WTC11 (cell line): ENCODE measurements around the gene MEGF6. TPM values are rescaled to one million over a fixed set of nuclear protein-coding genes. Genes with fewer than 3 reads are reported as not detected.

Experiments used
- ATAC-seq: fragments of 200-7000 bp; cut with Tn5 transposase; 2 replicates; pipeline ENCODE4 v1.10.0; 2021; ENCODE audit warnings: mild to moderate bottlenecking, moderate library complexity
- CTCF ChIA-PET: fragments of 300-600 bp; sonication (Branson Sonifier 250); formaldehyde crosslinking; loops from one replicate; lab custom pipeline; 2021; ENCODE audit warnings: antibody characterized with exemption; lab: Charles Lee
- POLR2A ChIA-PET: fragments of 350-600 bp; sonication (Branson Sonifier 250); formaldehyde crosslinking; loops from one replicate; lab custom pipeline; 2021; ENCODE audit warnings: antibody characterized with exemption; lab: Charles Lee
- DNase-seq: peaks from one replicate; pipeline ENCODE4 v3.0.0; 2021; ENCODE audit warnings: low spot score
- H3K27ac Mint-ChIP-seq: 2 replicates; pipeline ENCODE4 v1.8.0; 2021; ENCODE audit warnings: mixed read lengths
- H3K27me3 Mint-ChIP-seq: 2 replicates; pipeline ENCODE4 v1.8.0; 2021; ENCODE audit warnings: low read depth, mild to moderate bottlenecking, moderate library complexity, mixed read lengths
- H3K36me3 Mint-ChIP-seq: 2 replicates; pipeline ENCODE4 v1.8.0; 2021; ENCODE audit warnings: mixed read lengths
- H3K4me1 Mint-ChIP-seq: 2 replicates; pipeline ENCODE4 v1.8.0; 2022; ENCODE audit warnings: mixed read lengths
- H3K4me3 Mint-ChIP-seq: 2 replicates; pipeline ENCODE4 v1.8.0; 2021; ENCODE audit warnings: mild to moderate bottlenecking, moderate library complexity, mixed read lengths
- H3K9me3 Mint-ChIP-seq: 2 replicates; pipeline ENCODE4 v1.8.0; 2021; ENCODE audit warnings: mixed read lengths
- EMX1 ChIP-seq: fragments of 250-450 bp; sonication (Bioruptor Pico); IDR thresholded peaks from 2 replicates; pipeline ENCODE4 v1.8.0; 2021; ENCODE audit warnings: mild to moderate bottlenecking
- ESRRA ChIP-seq: sonication (generic); formaldehyde crosslinking; IDR thresholded peaks from 2 replicates; pipeline ENCODE4 v1.8.1; 2022; ENCODE audit warnings: mild to moderate bottlenecking, missing genetic modification reagents, borderline replicate concordance
- FOXK1 ChIP-seq: sonication (generic); formaldehyde crosslinking; IDR thresholded peaks from 2 replicates; pipeline ENCODE4 v1.8.0; 2022; ENCODE audit warnings: mild to moderate bottlenecking, moderate library complexity, missing genetic modification reagents
- FOXP1 ChIP-seq: sonication (generic); formaldehyde crosslinking; IDR thresholded peaks from 2 replicates; pipeline ENCODE4 v1.8.0; 2022; ENCODE audit warnings: missing genetic modification reagents, mild to moderate bottlenecking, moderate library complexity, borderline replicate concordance
- GABPB1 ChIP-seq: sonication (generic); formaldehyde crosslinking; IDR thresholded peaks from 2 replicates; pipeline ENCODE4 v1.8.1; 2023; ENCODE audit warnings: mild to moderate bottlenecking, missing genetic modification reagents
- HMGA2 ChIP-seq: fragments of 250-450 bp; sonication (Bioruptor Pico); IDR thresholded peaks from 2 replicates; pipeline ENCODE4 v1.4.0; 2021; ENCODE audit warnings: mild to moderate bottlenecking, moderate library complexity
- MXD4 ChIP-seq: fragments of 250-450 bp; sonication (Bioruptor Pico); IDR thresholded peaks from 2 replicates; pipeline ENCODE4 v1.8.0; 2021; ENCODE audit warnings: mild to moderate bottlenecking, moderate library complexity, borderline replicate concordance
- MYBL2 ChIP-seq: sonication (generic); formaldehyde crosslinking; IDR thresholded peaks from 2 replicates; pipeline ENCODE4 v1.8.1; 2023; ENCODE audit warnings: mild to moderate bottlenecking, moderate library complexity, missing genetic modification reagents
- NFYB ChIP-seq: sonication (generic); formaldehyde crosslinking; conservative IDR thresholded peaks from 2 replicates; pipeline ENCODE4 v1.8.0; 2022; ENCODE audit warnings: low read depth, missing genetic modification reagents
- OVOL2 ChIP-seq: fragments of 250-450 bp; sonication (Bioruptor Pico); IDR thresholded peaks from 2 replicates; pipeline ENCODE4 v1.9.0; 2021; ENCODE audit warnings: mild to moderate bottlenecking, borderline replicate concordance
- TCF7 ChIP-seq: sonication (generic); formaldehyde crosslinking; IDR thresholded peaks from 2 replicates; pipeline ENCODE4 v1.8.0; 2022; ENCODE audit warnings: mild to moderate bottlenecking, low read depth, missing genetic modification reagents, moderate library complexity
- TEAD1 ChIP-seq: sonication (generic); formaldehyde crosslinking; IDR thresholded peaks from 2 replicates; pipeline ENCODE4 v1.8.0; 2022; ENCODE audit warnings: mild to moderate bottlenecking, missing genetic modification reagents
- TEAD4 ChIP-seq: sonication (generic); formaldehyde crosslinking; IDR thresholded peaks from 2 replicates; pipeline ENCODE4 v1.8.0; 2022; ENCODE audit warnings: mild to moderate bottlenecking, missing genetic modification reagents
- total RNA-seq: library from RNA; stranded (reverse); gene quantifications from 3 replicates; pipeline ENCODE4 v1.2.3, GENCODE V29; 2021
- TF ChIP-seq, protein P1 (sequence below): sonication (generic); formaldehyde crosslinking; IDR thresholded peaks from 2 replicates; pipeline ENCODE4 v1.8.1; 2023; ENCODE audit warnings: mild to moderate bottlenecking, moderate library complexity, missing genetic modification reagents
- TF ChIP-seq, protein P2 (sequence below): sonication (generic); formaldehyde crosslinking; IDR thresholded peaks from 2 replicates; pipeline ENCODE4 v1.8.1; 2023; ENCODE audit warnings: mild to moderate bottlenecking, missing genetic modification reagents, moderate library complexity
- TF ChIP-seq, protein P3 (sequence below): sonication (generic); formaldehyde crosslinking; IDR thresholded peaks from 2 replicates; pipeline ENCODE4 v1.8.1; 2023; ENCODE audit warnings: mild to moderate bottlenecking, missing genetic modification reagents, moderate library complexity
- TF ChIP-seq, protein P4 (sequence below): sonication (generic); formaldehyde crosslinking; IDR thresholded peaks from 2 replicates; pipeline ENCODE4 v1.8.0; 2022; ENCODE audit warnings: missing genetic modification reagents
- TF ChIP-seq, protein P5 (sequence below): sonication (generic); formaldehyde crosslinking; IDR thresholded peaks from 2 replicates; pipeline ENCODE4 v1.8.1; 2022; ENCODE audit warnings: low read depth, missing genetic modification reagents, borderline replicate concordance
- TF ChIP-seq, protein P6 (sequence below): sonication (generic); formaldehyde crosslinking; IDR thresholded peaks from 2 replicates; pipeline ENCODE4 v1.8.0; 2022; ENCODE audit warnings: mild to moderate bottlenecking, missing genetic modification reagents

MEGF6 gene
- total RNA-seq, 1 experiment from 2014 or later, result 24.9 TPM

DNA sequence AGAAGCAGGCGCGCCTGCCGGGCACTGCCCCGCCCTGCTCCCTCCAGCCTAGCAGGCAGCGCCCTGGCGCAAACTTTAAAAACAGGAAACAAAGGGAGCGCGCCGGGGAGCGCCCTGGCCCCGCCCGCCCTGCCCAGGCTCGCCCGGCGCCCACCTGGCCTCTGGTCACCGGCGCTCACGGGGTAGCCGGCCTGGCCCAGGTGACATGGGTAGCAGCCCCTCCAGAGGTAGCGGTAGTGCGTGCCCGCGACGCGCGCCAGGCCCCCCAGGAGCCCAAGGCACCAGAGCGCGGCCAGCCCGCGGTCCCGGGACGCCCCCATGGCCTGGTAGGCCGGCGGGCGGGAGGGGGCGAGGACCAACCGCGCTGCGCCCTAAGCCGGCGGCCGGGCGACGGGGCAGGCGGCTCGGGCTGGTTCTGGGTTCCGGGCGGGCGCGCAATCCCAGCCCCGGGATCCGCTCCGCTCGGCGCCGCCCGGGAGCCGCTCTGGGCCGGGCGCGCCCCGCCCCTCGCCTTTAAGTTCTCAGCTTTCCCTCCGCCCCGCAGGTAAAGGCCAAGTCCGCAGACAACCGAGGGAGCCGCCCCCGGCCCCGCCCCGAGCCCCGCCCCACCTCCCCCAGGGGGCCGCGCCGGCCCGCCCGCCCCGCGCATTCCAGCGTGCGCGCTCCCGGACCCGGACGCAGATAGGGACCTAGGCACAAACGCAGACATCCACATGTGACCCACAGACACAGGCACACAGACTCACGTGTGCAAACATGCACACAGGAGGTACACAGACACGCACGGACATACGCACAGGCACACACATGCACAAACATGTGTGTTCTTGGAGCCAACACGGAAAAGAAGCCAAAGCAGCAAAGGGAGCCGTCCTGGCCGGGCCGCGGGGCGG lies 80.1 kb downstream of the MEGF6 start:
- Mint-ChIP-seq H3K9me3 (no peaks in the 10 kb centered on the region), H3K27ac (peak overlapping the region; percentile 99), H3K4me3 (peak overlapping the region; percentile 88), H3K36me3 (no peaks in the 10 kb centered on the region), H3K4me1 (peaks cover 10% of the 10 kb centered on the region), H3K27me3 (peaks cover 24% of the 10 kb centered on the region)
- ChIA-PET POLR2A (interaction anchor here (0.6 kb wide), 3 partner anchors 28 to 40 kb away, joined by 3 to 4 read pairs (median 3); no protein-coding TSS in a partner anchor), CTCF (interaction anchor here (0.6 to 5.2 kb wide), 10 partner anchors 12 to 96 kb away, joined by 3 to 42 read pairs (median 14); partner anchors contain the start of gene MEGF6)
- ATAC-seq (peak; percentile 89), DNase-seq (peak; percentile 88)
- TF ChIP-seq MYBL2 (CRISPR knock-in tag) (no peak), HMGA2 (CRISPR knock-in tag) (no peak), TEAD4 (CRISPR knock-in tag) (peak; percentile 73; the same call in 1 of the 2 replicates), TCF7 (CRISPR knock-in tag) (no peak), FOXP1 (CRISPR knock-in tag) (no peak), TEAD1 (CRISPR knock-in tag) (peak; percentile 90; the same call in 1 of the 2 replicates), EMX1 (CRISPR knock-in tag) (no peak), GABPB1 (no peak), NFYB (CRISPR knock-in tag) (no peak), FOXK1 (CRISPR knock-in tag) (no peak), MXD4 (CRISPR knock-in tag) (no peak), ESRRA (no peak), OVOL2 (no peak)
- TF ChIP-seq, protein P1, sequence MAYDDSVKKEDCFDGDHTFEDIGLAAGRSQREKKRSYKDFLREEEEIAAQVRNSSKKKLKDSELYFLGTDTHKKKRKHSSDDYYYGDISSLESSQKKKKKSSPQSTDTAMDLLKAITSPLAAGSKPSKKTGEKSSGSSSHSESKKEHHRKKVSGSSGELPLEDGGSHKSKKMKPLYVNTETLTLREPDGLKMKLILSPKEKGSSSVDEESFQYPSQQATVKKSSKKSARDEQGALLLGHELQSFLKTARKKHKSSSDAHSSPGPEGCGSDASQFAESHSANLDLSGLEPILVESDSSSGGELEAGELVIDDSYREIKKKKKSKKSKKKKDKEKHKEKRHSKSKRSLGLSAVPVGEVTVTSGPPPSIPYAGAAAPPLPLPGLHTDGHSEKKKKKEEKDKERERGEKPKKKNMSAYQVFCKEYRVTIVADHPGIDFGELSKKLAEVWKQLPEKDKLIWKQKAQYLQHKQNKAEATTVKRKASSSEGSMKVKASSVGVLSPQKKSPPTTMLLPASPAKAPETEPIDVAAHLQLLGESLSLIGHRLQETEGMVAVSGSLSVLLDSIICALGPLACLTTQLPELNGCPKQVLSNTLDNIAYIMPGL (CRISPR knock-in tag), result 0 out of 2 replicates have a peak, but pooled peaks have one; percentile 18
- TF ChIP-seq, protein P2, sequence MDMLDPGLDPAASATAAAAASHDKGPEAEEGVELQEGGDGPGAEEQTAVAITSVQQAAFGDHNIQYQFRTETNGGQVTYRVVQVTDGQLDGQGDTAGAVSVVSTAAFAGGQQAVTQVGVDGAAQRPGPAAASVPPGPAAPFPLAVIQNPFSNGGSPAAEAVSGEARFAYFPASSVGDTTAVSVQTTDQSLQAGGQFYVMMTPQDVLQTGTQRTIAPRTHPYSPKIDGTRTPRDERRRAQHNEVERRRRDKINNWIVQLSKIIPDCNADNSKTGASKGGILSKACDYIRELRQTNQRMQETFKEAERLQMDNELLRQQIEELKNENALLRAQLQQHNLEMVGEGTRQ (CRISPR knock-in tag), result peak; percentile 55; the same call in 1 of the 2 replicates
- TF ChIP-seq, protein P3, sequence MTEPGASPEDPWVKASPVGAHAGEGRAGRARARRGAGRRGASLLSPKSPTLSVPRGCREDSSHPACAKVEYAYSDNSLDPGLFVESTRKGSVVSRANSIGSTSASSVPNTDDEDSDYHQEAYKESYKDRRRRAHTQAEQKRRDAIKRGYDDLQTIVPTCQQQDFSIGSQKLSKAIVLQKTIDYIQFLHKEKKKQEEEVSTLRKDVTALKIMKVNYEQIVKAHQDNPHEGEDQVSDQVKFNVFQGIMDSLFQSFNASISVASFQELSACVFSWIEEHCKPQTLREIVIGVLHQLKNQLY, result no peak
- TF ChIP-seq, protein P4, sequence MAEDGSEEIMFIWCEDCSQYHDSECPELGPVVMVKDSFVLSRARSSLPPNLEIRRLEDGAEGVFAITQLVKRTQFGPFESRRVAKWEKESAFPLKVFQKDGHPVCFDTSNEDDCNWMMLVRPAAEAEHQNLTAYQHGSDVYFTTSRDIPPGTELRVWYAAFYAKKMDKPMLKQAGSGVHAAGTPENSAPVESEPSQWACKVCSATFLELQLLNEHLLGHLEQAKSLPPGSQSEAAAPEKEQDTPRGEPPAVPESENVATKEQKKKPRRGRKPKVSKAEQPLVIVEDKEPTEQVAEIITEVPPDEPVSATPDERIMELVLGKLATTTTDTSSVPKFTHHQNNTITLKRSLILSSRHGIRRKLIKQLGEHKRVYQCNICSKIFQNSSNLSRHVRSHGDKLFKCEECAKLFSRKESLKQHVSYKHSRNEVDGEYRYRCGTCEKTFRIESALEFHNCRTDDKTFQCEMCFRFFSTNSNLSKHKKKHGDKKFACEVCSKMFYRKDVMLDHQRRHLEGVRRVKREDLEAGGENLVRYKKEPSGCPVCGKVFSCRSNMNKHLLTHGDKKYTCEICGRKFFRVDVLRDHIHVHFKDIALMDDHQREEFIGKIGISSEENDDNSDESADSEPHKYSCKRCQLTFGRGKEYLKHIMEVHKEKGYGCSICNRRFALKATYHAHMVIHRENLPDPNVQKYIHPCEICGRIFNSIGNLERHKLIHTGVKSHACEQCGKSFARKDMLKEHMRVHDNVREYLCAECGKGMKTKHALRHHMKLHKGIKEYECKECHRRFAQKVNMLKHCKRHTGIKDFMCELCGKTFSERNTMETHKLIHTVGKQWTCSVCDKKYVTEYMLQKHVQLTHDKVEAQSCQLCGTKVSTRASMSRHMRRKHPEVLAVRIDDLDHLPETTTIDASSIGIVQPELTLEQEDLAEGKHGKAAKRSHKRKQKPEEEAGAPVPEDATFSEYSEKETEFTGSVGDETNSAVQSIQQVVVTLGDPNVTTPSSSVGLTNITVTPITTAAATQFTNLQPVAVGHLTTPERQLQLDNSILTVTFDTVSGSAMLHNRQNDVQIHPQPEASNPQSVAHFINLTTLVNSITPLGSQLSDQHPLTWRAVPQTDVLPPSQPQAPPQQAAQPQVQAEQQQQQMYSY (CRISPR knock-in tag), result no peak
- TF ChIP-seq, protein P5, sequence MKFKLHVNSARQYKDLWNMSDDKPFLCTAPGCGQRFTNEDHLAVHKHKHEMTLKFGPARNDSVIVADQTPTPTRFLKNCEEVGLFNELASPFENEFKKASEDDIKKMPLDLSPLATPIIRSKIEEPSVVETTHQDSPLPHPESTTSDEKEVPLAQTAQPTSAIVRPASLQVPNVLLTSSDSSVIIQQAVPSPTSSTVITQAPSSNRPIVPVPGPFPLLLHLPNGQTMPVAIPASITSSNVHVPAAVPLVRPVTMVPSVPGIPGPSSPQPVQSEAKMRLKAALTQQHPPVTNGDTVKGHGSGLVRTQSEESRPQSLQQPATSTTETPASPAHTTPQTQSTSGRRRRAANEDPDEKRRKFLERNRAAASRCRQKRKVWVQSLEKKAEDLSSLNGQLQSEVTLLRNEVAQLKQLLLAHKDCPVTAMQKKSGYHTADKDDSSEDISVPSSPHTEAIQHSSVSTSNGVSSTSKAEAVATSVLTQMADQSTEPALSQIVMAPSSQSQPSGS (CRISPR knock-in tag), result no peak
- TF ChIP-seq, protein P6, sequence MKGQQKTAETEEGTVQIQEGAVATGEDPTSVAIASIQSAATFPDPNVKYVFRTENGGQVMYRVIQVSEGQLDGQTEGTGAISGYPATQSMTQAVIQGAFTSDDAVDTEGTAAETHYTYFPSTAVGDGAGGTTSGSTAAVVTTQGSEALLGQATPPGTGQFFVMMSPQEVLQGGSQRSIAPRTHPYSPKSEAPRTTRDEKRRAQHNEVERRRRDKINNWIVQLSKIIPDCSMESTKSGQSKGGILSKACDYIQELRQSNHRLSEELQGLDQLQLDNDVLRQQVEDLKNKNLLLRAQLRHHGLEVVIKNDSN (CRISPR knock-in tag), result no peak; the same call in 1 of the 2 replicates
